ENCODE measurements around the gene MCF2L.

The MCF2L gene

DNA sequence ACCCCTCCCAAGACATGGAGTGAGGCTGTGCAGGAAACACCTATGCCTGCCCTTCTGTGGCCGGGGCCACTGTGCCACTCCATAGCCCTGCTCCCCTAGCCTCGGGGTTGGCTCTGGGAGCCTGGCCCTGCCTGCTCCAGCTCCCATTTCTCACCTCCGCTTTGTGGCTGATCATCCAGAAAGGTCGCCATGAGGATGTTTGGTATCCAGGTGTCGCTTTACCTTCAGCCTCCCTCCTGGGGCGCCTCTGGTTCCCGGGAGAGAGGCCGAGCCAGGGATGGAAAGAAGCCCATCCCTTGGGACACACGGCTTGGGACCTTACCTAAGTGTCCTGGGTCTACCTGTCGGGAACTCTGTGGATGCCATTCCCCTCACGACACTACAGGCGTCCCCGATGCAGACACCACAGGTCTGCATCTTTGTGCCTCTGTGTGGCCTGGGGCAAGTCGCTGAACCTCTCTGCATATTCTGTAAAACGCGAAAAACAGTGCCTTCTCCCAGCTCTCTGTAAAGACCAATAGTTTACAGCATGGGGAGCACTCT, 3.4 kb upstream of the MCF2L start:
- no peak for DNase-seq (ENCODE audit: low spot score)

- no peak for DNase-seq (ENCODE audit: low spot score)
These were observed 2.2 kb upstream of the MCF2L start for GRCh38 chr13:112966776-112967175.

GRCh38 chr13:112967686-112968379, 1.2 kb upstream of the MCF2L start:
- no peak for DNase-seq (ENCODE audit: low spot score)

DNA sequence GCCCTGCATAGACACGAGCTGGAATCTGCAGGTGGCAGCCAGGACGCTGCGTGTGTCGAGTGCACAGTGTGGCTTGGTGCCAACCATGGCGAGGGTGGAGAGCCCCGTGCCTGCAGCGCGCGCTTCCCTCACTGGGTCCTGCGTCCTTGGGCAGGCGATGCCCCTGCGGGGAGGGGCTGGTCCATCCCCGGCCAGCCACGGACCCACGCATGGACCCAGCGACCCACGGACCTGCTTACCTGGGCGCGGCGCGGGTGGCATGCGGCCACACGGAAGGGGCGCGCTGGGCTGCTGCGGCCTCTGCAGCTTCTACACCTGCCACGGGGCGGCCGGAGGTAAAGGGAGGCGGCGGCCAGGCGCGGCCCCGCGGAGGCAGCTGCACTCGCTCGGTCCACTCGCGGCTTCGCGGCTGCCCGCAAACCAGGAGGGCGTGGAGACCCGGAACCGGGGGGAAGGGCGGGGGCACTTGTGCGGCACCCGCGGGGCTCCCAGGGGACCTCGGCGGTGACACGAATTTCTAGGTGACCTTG, 569 bp upstream of the MCF2L start:
- no peak for DNase-seq (ENCODE audit: low spot score)

- DNase-seq (ENCODE audit: low spot score): no peak
These were observed 801 bp downstream of the MCF2L start for GRCh38 chr13:112969692-112970338.

DNA sequence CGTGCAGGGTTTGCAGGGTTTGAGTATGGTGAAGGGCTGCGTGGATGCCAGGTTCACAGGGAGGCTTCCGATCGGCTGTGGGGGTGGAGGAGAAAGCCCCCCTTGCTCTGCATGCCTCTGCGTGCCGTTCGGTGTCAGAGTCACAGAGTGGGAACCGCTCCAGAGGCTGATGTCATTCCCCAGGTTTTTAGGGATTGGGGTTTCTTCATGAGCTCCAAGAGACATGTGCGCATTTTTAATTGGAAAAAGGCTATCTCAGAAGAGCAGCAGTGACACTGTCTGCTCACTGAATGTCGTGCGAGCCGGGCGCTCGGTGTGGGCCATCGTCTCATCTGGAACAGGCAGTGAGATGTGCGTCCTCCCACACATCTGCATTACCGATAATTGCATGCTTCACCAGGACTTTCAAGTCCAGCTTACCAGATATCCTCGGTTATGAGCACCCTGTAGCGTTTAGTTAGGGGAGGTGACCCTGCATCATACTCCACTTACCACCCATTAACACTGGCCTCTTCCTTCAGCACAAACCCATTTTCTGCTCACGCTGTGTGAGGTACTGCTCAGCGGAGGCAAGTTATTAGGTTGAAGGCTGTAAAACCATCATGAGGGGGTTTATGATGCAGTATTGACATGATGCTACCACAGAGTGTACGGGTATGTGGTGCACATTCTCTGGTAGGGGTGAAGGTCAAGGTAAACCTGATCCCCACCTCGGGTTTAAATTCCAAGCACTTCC, 1.7 kb downstream of the MCF2L start:
- no peak for DNase-seq (ENCODE audit: low spot score)

- no peak for DNase-seq (ENCODE audit: low spot score)
These were observed 2.3 kb downstream of the MCF2L start for GRCh38 chr13:112971288-112971643.

DNA sequence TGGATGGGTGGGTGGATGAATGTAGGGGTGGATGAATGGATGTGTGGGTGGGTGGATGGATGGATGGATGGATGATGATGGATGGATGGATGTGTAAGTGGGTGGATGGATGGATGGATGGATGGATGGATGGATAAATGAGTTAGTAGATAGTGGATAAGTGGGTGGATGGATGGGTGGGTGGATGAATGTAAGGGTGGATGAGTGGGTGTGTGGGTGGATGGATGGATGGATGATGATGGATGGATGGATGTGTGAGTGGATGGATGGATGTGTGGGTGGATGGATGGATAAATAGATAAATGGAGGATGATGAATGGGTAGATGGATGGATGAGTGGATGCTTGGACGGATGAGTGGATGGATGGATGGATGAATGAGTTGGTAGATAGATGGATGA, 3.2 kb downstream of the MCF2L start:
- no peak for DNase-seq (ENCODE audit: low spot score)

GRCh38 chr13:112972867-112973576, 4.0 kb downstream of the MCF2L start:
- DNase-seq (ENCODE audit: low spot score): no peak

DNA sequence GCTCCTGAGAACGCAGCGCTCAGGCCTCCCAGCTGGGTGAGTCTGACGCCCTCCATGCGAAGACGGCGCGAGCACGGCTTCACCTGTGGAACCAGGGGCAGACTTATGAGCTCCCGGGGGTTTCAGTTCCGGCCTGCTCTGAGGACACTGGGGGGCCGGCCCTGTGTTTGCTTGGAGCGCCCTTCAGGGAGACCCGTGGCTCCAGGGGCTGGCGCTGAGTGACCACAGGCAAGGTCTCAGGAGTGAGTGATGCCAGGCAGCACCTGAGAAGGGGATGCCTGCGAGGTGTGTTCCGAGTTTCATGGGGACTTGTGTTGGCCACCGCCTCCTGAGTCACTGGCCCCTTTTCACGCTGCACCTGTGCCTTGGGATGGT, 4.5 kb downstream of the MCF2L start:
- DNase-seq (ENCODE audit: low spot score): no peak

GRCh38 chr13:112974125-112974524, 5.1 kb downstream of the MCF2L start:
- DNase-seq (ENCODE audit: low spot score): no peak

DNA sequence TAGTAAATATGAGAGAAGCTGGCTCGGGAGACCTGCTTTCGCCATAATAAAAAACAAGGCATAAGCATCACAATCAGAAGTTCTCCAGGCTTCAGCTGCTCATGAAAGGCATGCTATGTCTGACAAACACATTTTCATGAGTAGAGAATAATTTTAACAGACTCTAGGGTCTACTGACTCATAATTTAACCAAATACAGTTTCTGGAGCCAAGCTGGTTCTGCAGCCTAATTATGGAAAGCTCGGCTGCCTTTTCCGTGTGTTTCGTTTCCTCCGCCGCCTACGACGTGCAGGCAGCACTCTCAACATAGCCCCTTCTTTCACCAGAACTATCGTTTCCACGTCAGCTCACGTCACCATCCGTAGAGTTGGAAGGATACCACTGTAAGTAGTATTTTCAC, 5.7 kb downstream of the MCF2L start:
- DNase-seq (ENCODE audit: low spot score): no peak

- no peak for DNase-seq (ENCODE audit: low spot score)
These were observed 6.5 kb downstream of the MCF2L start for GRCh38 chr13:112975401-112975939.

GRCh38 chr13:112976526-112976925, 7.5 kb downstream of the MCF2L start:
- DNase-seq (ENCODE audit: low spot score): no peak

DNA sequence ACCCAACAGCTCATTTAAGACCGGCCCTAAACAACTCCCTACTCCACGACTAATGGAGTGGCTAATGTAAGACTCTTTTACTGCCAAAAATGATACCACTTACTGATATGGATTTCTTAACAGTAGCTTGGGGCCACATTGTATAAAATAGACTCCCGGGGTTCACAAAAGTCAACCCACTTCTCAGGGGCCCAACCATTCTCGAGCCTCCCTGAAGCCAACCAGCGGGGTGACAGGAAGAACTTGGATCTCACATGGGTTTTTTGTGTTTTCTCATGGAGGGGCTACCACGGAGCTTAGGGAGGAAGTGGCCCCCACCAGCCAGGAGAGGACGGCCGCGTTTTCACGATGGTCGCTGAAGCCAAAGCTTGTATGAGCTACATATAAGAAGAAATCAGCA, 8.1 kb downstream of the MCF2L start:
- no peak for DNase-seq (ENCODE audit: low spot score)

DNA sequence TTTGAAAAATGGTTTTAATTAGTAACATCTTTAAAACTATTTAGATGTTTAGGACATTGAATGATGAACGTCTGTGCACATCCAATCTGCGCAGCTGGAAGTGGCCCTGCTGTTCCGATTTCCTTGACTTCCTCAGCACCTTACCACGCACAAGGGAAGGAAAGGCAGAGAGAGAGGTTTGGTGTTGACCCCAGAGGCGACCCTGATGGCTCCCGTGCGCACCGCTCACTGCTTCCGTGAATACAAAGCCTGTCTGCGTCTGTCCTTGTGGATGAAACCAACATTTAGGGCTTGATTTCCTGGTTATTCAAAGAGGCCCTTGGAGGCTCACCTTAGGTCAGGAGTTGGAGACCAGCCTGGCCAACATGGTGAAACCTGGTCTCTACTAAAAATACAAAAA, 8.5 kb downstream of the MCF2L start:
- DNase-seq (ENCODE audit: low spot score): no peak

DNA sequence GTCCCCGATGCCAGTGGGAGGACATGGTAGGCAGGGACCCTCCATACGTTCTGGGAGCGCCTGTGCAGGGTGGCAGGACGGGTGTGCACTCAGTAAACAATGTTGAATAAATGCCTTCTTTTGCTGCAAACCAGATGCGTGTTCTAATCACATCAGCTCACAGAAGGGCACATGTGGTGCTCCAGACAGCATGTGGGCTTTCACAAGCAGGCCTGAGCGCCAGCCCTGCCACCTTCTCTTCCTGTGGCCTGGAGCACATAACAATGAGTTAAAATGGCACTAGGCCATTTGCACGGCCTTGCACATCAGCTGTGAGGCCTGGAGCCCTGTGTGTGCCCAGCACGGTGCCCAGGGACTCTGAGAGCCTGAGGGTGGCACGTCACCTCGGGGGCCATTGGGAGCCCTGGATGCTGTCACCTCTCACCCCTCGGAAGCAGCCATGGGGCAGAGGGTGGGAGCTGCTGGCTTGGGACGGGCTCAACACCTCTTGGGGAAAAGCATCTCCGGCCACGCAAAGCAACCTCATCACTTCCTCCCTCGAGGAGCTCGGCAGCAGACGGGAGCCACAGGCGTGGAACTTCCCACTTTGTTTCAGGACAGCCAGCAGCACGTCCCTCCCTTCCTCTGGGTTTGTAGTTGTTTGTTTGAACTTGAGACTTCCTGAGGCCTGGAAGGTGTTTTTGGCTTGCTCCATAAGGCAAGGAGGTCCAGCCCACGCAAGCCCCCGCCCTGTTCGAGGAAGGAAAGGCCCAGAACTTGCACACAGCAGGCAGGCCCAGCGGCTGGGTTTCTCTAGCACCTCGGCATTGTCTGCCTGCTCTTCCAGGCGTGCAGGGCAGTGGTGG, 9.8 kb downstream of the MCF2L start:
- DNase-seq (ENCODE audit: low spot score): no peak

GRCh38 chr13:112979406-112979902, 10.4 kb downstream of the MCF2L start:
- DNase-seq (ENCODE audit: low spot score): no peak

- DNase-seq (ENCODE audit: low spot score): no peak
These were observed 11.4 kb downstream of the MCF2L start for GRCh38 chr13:112980434-112980833.

GRCh38 chr13:112981451-112981850, 12.4 kb downstream of the MCF2L start:
- no peak for DNase-seq (ENCODE audit: low spot score)
